Activated T-helper 1 cell treated with anti-CD3 and anti-CD28 coated beads, Interleukin-12 subunit alpha, Interleukin-12 subunit beta, Interleukin-2, Interleukin-4 antibody, amounts not matched to agents 30 ng/mL and 10 ng/mL and 1 ng/mL, durations not matched to agents 14 hours and 24 hours and 36 hours (primary cell): ENCODE data around the gene HES4. TPM values are rescaled to one million over a fixed set of nuclear protein-coding genes. Genes with fewer than 3 reads are reported as not detected.
A peak's percentile ranks its signal among the peaks of the same experiment; 100 is the strongest.
"Not testable (repeated sequence)": the region's sequence is repeated elsewhere in the genome, so short reads cannot be mapped to it uniquely, and the experiment has no call there.

Experiments used
- DNase-seq: peaks from one replicate; pipeline ENCODE4 v3.0.0; 2021; ENCODE audit warnings: low spot score
- H3K27ac Mint-ChIP-seq: one replicate; pipeline ENCODE4 v1.8.0; 2021; ENCODE audit warnings: mild to moderate bottlenecking, mixed read lengths
- H3K27me3 Mint-ChIP-seq: one replicate; pipeline ENCODE4 v1.8.0; 2022; ENCODE audit warnings: mild to moderate bottlenecking, moderate library complexity, mixed read lengths; ENCODE audit not compliant: insufficient read depth
- H3K36me3 Mint-ChIP-seq: one replicate; pipeline ENCODE4 v1.8.0; 2021; ENCODE audit warnings: low read depth, mixed read lengths
- H3K4me1 Mint-ChIP-seq: one replicate; pipeline ENCODE4 v1.8.0; 2021; ENCODE audit warnings: low read depth, mixed read lengths
- H3K4me3 Mint-ChIP-seq: one replicate; pipeline ENCODE4 v1.8.0; 2021; ENCODE audit warnings: mild to moderate bottlenecking, moderate library complexity, mixed read lengths
- H3K9me3 Mint-ChIP-seq: one replicate; pipeline ENCODE4 v1.8.0; 2021; ENCODE audit warnings: mixed read lengths
- intact Hi-C: fragments of 100-400 bp; cut with micrococcal nuclease; formaldehyde crosslinking; loops from one replicate; pipeline ENCODE4 v1.15.1; 2024
- total RNA-seq: library from RNA; stranded (reverse); gene quantifications from 2 replicates; pipeline ENCODE4 v1.2.3, GENCODE V29; 2022

HES4 gene
- total RNA-seq, 1 donor from 2014 or later, result 1.8 TPM

GRCh38 chr1:996851-997712 lies 2.8 kb downstream of the HES4 start:
- H3K27ac Mint-ChIP-seq, result peak overlapping the region; percentile 48
- no peak for DNase-seq
- H3K9me3 Mint-ChIP-seq, result peaks cover 4% of the 10 kb centered on the region
- peaks cover 5% of the 10 kb centered on the region for H3K4me1 Mint-ChIP-seq
- no peak overlapping the region for H3K4me3 Mint-ChIP-seq
- intact Hi-C loops, result no loop called here
- H3K27me3 Mint-ChIP-seq, result peaks cover 21% of the 10 kb centered on the region
- no peaks in the 10 kb centered on the region for H3K36me3 Mint-ChIP-seq

GRCh38 chr1:995665-996633 lies 3.9 kb downstream of the HES4 start:
- H3K27me3 Mint-ChIP-seq, result peaks cover 27% of the 10 kb centered on the region
- intact Hi-C loops, result no loop called here
- H3K9me3 Mint-ChIP-seq, result peaks cover 10% of the 10 kb centered on the region
- DNase-seq, result no peak
- H3K27ac Mint-ChIP-seq, result no peak overlapping the region
- no peaks in the 10 kb centered on the region for H3K36me3 Mint-ChIP-seq
- H3K4me1 Mint-ChIP-seq, result peaks cover 5% of the 10 kb centered on the region
- no peak overlapping the region for H3K4me3 Mint-ChIP-seq

GRCh38 chr1:994546-994945 lies 5.4 kb downstream of the HES4 start:
- H3K36me3 Mint-ChIP-seq, H3K9me3 Mint-ChIP-seq, DNase-seq, H3K27ac Mint-ChIP-seq, H3K4me3 Mint-ChIP-seq, H3K4me1 Mint-ChIP-seq, intact Hi-C loops: not testable (repeated sequence)
- H3K27me3 Mint-ChIP-seq, result peaks cover 31% of the 10 kb centered on the region

- Mint-ChIP-seq H3K9me3 (peaks cover 10% of the 10 kb centered on the region), H3K4me3 (no peak overlapping the region), H3K4me1 (peaks cover 5% of the 10 kb centered on the region), H3K36me3 (no peaks in the 10 kb centered on the region), H3K27me3 (peaks cover 42% of the 10 kb centered on the region), H3K27ac (no peak overlapping the region)
- intact Hi-C loops, result no loop called here
- no peak for DNase-seq
Observed at GRCh38 chr1:993379-993995, 6.4 kb downstream of the HES4 start.

GRCh38 chr1:992362-992761 lies 7.5 kb downstream of the HES4 start:
- peaks cover 5% of the 10 kb centered on the region for H3K4me1 Mint-ChIP-seq
- peaks cover 42% of the 10 kb centered on the region for H3K27me3 Mint-ChIP-seq

GRCh38 chr1:991895-992294 lies 8.0 kb downstream of the HES4 start:
- intact Hi-C loops, result no loop called here
- peaks cover 5% of the 10 kb centered on the region for H3K4me1 Mint-ChIP-seq
- H3K27ac Mint-ChIP-seq, result no peak overlapping the region
- peaks cover 10% of the 10 kb centered on the region for H3K9me3 Mint-ChIP-seq
- H3K4me3 Mint-ChIP-seq, result no peak overlapping the region
- H3K36me3 Mint-ChIP-seq, result no peaks in the 10 kb centered on the region
- no peak for DNase-seq
- H3K27me3 Mint-ChIP-seq, result peaks cover 37% of the 10 kb centered on the region

More at GRCh38 chr1:992362-992761, 7.5 kb downstream of the HES4 start:
- Mint-ChIP-seq H3K36me3 (no peaks in the 10 kb centered on the region), H3K27ac (peak overlapping the region; percentile 40), H3K9me3 (peaks cover 10% of the 10 kb centered on the region), H3K4me3 (no peak overlapping the region)
- intact Hi-C loops, result no loop called here
- DNase-seq, result no peak

- DNase-seq, H3K27ac Mint-ChIP-seq, H3K9me3 Mint-ChIP-seq, H3K4me1 Mint-ChIP-seq, H3K36me3 Mint-ChIP-seq, H3K4me3 Mint-ChIP-seq, intact Hi-C loops: not testable (repeated sequence)
- H3K27me3 Mint-ChIP-seq, result peaks cover 37% of the 10 kb centered on the region
Observed at GRCh38 chr1:991275-991674, 8.6 kb downstream of the HES4 start.

GRCh38 chr1:988061-988460 lies 11.8 kb downstream of the HES4 start:
- H3K9me3 Mint-ChIP-seq, H3K4me1 Mint-ChIP-seq, H3K36me3 Mint-ChIP-seq, H3K27ac Mint-ChIP-seq, DNase-seq, intact Hi-C loops, H3K4me3 Mint-ChIP-seq: not testable (repeated sequence)
- H3K27me3 Mint-ChIP-seq, result peaks cover 35% of the 10 kb centered on the region

- no peak overlapping the region for H3K27ac Mint-ChIP-seq
- H3K4me3 Mint-ChIP-seq, result no peak overlapping the region
- H3K4me1 Mint-ChIP-seq, result no peaks in the 10 kb centered on the region
- no peak for DNase-seq
- H3K9me3 Mint-ChIP-seq, result no peaks in the 10 kb centered on the region
- no peaks in the 10 kb centered on the region for H3K36me3 Mint-ChIP-seq
- intact Hi-C loops, result loop anchor here (2.0 kb wide), 1 partner anchor 16 kb away; the partner anchor contains the start of gene HES4
- H3K27me3 Mint-ChIP-seq, result peaks cover 28% of the 10 kb centered on the region
Observed at GRCh38 chr1:985126-985525, 14.8 kb downstream of the HES4 start.

- intact Hi-C loops, result loop anchor here (1.0 to 5.0 kb wide), 3 partner anchors 16 to 308 kb away; partner anchors contain the start of gene HES4
- Mint-ChIP-seq H3K9me3 (no peaks in the 10 kb centered on the region), H3K27ac (no peak overlapping the region), H3K4me3 (no peak overlapping the region), H3K4me1 (no peaks in the 10 kb centered on the region), H3K27me3 (peaks cover 24% of the 10 kb centered on the region), H3K36me3 (no peaks in the 10 kb centered on the region)
- no peak for DNase-seq
Observed at GRCh38 chr1:984476-984814, 15.5 kb downstream of the HES4 start.

- peaks cover 19% of the 10 kb centered on the region for H3K27me3 Mint-ChIP-seq
- no peaks in the 10 kb centered on the region for H3K36me3 Mint-ChIP-seq
- peak; percentile 43 for DNase-seq
- H3K4me1 Mint-ChIP-seq, result no peaks in the 10 kb centered on the region
- H3K4me3 Mint-ChIP-seq, result no peak overlapping the region
- H3K9me3 Mint-ChIP-seq, result no peaks in the 10 kb centered on the region
- intact Hi-C loops, result loop anchor here (1.0 to 5.0 kb wide), 3 partner anchors 17 to 308 kb away; partner anchors contain the start of gene HES4
- H3K27ac Mint-ChIP-seq, result no peak overlapping the region
Observed at GRCh38 chr1:983798-984475, 16.0 kb downstream of the HES4 start.

- Mint-ChIP-seq H3K27ac (no peak overlapping the region), H3K4me1 (no peaks in the 10 kb centered on the region), H3K36me3 (no peaks in the 10 kb centered on the region), H3K9me3 (no peaks in the 10 kb centered on the region), H3K27me3 (peaks cover 13% of the 10 kb centered on the region), H3K4me3 (no peak overlapping the region)
- DNase-seq, result no peak
- intact Hi-C loops, result loop anchor here (5.0 kb wide), 1 partner anchor 309 kb away; no protein-coding TSS in a partner anchor
Observed at GRCh38 chr1:982765-983436, 17.0 kb downstream of the HES4 start.
